ENCODE measurements around the gene HCN1.

DNA sequence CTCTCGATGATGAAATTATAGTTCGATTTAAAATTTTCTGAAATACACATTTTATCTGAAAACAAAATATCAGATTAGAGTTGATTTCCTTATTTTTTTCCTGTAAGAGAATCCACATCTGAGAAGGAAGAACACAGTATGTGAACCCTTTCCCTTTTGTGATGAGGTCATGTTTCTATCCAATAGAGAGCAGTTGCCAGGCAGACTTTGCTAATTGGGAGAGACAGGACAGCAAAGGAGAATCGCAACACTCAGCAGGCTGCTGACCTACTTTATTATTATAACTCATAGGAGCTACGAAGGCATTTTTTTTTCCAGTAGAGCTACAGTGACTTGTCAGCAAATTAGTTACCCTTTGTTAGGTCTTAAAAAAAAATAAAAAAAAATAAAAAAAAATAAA is 242.1 kb downstream of the HCN1 start:
- TF ChIP-seq, protein P1, sequence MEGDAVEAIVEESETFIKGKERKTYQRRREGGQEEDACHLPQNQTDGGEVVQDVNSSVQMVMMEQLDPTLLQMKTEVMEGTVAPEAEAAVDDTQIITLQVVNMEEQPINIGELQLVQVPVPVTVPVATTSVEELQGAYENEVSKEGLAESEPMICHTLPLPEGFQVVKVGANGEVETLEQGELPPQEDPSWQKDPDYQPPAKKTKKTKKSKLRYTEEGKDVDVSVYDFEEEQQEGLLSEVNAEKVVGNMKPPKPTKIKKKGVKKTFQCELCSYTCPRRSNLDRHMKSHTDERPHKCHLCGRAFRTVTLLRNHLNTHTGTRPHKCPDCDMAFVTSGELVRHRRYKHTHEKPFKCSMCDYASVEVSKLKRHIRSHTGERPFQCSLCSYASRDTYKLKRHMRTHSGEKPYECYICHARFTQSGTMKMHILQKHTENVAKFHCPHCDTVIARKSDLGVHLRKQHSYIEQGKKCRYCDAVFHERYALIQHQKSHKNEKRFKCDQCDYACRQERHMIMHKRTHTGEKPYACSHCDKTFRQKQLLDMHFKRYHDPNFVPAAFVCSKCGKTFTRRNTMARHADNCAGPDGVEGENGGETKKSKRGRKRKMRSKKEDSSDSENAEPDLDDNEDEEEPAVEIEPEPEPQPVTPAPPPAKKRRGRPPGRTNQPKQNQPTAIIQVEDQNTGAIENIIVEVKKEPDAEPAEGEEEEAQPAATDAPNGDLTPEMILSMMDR (IDR thresholded peaks at IDR 0.05; ENCODE audit: low read depth, low read length, poor library complexity, severe bottlenecking) = no peak
- TF ChIP-seq EZH2phosphoT487 (IDR thresholded peaks at IDR 0.05; ENCODE audit: borderline replicate concordance, low read length) = no peak
